ENCODE results near the gene SDE2.
"Not testable (repeated sequence)": the region's sequence is repeated elsewhere in the genome, so short reads cannot be mapped to it uniquely, and the experiment has no call there.

Gene SDE2

DNA sequence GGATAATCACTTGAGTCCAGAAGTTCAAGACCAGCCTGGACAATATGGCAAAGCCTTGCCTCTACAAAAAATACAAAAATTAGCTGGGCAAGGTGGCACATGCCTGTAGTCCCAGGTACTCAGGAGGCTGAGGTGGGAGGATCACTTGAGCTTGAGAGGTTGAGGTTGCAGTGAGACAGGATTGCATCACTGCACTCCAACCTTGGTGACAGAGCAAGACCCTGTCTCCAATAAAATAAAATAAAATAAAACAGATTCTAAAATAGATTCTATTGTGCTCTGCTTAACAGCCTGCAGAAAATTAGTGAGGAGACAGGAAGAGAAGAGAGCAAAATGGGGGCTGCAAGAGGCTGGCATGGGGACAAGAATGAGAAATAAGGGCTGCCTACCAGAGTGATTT lies 7.5 kb upstream of the SDE2 start:
- DNase-seq (ENCODE audit: low read depth): no peak

DNA sequence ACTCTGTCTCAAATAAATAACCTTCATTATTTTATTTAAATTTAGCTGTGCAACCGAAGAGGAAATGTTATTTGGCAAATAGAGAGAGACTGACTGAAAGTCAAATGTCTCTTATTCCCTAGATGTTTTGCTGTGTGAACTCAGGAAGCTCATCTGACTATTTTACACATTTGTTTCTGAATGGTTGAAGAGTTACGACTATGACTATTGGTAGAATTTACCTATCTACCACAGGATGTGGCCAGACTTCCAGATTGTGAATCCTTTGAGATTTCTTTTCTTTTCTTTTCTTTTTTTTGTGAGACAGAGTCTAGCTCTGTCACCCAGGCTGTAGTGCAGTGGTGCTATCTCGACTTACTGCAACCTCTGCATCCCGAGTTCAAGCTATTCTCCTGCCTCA lies 5.3 kb upstream of the SDE2 start:
- DNase-seq (ENCODE audit: low read depth): no peak

DNA sequence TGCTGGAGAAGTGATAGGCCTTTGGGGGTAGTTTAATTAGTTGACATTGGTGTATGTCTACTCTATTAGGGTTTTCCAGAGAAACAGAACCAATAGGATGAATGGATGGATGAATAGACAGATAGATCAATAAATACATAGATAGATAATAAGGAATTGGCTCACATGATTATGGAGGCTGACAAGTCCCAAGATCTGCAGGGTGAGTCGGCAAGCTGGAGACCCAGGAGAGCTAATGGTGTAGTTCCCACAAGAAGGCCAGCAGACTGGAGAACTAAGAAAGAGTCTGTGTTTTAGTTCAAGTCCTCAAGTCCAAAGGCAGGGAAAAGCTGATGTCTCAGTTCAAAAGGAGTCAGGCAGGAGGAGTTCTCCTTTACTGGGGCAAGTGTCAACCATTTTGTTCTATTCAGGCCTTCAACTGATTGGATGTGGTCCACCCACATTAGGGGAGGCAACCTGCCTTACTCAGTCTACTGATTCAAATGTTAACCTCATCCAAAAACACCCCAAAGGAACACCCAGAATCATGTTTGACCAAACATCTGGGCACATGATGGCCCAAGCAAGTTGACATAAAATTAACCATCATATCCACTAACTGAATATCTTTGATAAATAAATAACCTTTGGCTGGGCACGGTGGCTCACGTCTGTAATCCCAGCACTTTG lies 4.5 kb upstream of the SDE2 start:
- DNase-seq (ENCODE audit: low read depth): no peak

DNA sequence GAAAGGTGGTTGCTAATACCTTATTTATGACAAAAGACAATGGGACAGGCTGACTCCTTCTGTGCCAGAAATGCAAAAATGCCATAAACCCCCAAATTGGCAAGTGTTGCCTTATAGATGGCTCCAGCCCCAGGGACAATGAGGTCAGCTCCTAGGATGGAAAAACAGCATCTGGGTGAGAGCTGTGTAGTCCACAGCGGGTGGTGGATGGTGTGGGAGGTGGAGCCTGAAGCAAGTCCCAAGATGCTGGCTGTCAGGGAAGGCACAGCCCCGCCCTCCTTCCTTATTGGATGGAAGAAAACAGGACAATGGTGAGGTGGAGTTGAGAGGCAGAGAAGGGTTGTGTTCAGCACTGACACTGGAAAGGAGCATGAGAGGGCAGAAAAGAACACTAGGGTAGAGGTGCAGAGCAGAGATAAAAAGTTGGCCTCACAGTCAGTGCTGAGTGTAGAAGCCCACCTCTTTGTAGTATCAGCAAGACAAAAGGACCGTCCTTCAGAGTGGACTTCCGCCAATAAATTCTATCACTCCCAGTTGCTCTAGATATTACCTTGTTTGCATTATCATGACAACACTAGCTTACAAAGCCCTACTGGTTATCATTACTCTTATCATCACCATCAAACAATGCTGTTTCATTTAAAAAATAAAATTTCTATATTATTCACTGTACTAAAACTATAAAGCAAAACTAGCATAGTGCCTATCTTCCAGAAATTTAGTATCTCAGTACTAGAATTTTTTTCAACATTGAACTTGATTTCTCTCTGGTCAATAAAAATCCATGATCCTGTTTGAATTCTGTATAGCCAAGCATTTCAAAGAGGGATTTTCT lies 3.7 kb upstream of the SDE2 start:
- DNase-seq (ENCODE audit: low read depth): no peak

DNA sequence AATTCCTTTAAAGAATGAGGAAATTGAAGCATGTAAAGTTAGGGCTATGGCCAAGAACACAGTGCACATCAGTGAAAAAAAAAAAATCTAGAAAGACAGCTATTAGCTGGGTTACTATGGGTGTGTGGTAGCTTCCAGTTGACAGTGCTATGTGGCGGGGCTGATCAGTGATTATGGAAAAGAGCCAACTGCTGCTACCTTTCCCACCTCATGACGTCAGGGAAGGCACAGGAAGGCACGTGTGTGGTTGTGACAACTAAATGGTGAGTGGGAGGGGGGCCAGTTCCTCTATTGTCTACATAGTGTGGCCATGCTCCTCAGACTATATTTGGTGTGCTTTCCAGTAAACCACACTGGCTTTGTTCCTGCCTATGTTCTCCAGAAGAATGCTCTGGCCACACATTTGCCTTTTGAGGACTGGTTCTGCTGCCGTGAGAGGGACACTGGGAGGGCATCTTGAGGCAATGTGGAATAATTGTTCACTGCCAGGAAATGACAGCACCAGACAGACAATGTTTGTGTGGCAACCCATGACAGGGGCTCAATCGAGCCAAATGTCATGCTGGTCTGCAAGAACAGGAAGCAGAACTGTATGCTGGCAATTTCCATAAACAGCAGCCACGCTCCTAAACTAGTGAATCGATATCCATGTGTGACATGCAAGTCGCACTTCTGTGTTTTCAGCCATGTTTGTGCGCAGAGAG lies 3.0 kb upstream of the SDE2 start:
- no peak for DNase-seq (ENCODE audit: low read depth)

DNA sequence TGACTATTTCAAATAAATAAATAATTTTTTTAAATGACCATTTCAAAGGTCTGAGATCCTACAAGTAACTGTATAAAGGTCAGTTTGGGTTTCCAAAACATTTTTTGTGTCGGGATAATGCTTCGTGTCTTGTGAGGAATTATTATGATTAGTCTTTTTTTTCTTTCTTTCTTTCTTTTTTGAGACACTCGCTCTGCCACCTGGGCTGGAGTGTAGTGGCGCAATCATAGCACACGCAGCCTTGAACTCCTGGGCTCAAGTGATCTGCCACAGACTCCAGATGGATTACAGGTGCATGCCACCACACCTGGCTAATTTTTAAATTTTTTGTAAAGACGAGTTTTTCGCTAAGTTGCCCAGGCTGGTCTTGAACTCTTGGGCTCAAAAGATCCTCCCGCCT lies 1.9 kb upstream of the SDE2 start:
- no peak for DNase-seq (ENCODE audit: low read depth)

DNA sequence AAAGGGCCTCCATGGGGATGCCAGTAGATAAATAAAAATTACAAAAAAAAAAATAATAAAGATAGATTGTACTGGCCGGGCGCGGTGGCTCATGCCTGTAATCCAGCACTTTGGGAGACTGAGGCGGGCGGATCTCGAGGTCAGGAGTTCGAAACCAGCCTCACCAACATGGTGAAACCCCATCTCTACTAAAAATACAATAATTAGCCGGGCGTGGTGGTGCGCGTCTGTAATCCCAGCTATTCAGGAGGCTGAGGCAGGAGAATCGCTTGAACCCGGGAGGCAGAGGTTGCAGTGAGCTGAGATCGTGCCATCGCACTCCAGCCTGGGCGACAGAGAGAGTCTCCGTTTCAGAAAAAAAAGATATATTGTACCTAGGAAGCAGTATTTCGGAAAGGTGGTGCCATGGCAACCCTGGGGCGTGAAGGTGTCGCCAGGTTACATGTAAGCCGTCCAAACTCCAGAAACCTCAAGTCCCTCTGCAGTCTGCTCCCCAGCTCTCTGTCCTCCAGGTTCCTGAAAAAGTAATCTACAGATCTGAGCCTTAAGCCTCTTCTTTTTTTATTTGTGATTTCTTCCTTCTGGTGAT lies 1.4 kb upstream of the SDE2 start:
- DNase-seq (ENCODE audit: low read depth): not testable (repeated sequence)

DNA sequence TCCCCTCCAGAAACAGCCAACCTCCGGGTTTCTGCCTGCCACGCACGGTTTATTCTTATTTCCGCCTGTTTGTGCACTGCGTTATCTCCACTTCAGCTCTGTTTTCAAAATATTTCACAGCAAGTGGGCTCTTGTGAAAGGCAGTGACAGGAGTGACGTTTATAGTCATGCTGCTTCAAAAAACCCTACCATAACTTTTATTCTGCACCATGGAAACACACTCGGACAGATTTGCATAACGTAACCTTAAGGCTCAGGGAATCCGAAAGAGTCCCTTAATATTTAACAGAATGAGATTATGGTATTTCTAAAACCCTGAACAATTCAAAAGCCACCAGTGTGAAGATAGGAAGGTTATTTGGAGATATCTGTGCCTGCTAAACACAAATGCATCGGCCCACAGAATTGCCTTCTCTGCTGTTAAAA lies 782 bp upstream of the SDE2 start:
- no peak for DNase-seq (ENCODE audit: low read depth)

DNA sequence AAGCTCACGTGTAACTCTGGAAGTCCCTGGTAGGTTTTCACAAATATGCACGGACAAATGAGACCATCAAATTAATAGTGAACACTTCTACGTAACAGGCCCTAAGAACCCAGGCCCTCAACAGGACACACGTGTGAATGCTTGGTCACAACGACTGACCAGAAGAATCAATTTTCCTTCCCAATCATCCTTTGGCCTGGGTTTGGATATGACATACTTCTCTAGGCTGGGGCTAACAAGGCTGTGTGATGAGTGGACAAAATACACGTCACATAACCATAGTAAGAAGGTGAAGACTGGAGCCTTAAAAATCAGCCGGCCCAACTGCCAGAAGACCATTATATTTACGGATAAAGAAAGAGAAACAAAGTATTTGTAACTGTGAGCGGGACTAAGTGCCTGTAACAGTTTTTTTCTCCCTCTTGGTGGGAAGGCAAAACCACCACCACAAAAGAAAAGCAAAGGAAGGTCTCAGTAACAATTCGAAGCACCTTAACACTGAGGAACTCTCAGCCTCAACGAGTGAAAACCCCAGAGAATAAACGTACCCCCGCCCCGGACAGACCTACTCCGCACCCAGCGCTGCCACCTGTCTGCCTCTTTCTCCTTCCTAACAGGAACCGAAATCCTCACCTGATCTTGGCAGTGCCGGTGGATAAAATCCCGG lies 450 bp downstream of the SDE2 start:
- no peak for DNase-seq (ENCODE audit: low read depth)

DNA sequence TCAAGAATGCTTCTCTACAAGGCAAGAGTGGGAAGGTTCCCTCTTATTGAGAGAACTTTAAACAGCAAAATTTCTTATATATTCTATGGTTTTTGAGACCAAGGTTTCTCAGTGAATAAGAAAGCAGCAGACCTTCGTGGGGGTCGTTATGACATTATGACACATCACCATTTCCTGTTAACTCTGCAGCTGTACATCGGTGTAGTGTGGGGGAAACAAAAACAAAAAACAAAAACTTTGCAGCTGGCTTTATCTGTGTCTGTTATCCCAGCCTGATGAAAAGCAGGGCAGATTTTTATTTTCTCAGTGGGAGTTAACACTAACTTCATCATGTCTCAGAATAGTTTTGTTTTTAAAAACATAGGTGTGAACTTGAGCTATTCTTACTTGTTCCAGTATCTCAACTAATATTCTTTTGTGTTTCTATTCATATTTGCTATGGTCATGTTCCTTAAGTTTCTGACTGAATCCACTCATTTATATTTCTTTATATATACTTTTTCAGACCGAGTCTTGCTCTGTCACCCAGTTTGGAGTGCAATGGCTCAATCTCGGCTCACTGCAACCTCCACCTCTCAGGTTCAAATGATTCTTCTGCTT lies 2.1 kb downstream of the SDE2 start:
- DNase-seq (ENCODE audit: low read depth): no peak

DNA sequence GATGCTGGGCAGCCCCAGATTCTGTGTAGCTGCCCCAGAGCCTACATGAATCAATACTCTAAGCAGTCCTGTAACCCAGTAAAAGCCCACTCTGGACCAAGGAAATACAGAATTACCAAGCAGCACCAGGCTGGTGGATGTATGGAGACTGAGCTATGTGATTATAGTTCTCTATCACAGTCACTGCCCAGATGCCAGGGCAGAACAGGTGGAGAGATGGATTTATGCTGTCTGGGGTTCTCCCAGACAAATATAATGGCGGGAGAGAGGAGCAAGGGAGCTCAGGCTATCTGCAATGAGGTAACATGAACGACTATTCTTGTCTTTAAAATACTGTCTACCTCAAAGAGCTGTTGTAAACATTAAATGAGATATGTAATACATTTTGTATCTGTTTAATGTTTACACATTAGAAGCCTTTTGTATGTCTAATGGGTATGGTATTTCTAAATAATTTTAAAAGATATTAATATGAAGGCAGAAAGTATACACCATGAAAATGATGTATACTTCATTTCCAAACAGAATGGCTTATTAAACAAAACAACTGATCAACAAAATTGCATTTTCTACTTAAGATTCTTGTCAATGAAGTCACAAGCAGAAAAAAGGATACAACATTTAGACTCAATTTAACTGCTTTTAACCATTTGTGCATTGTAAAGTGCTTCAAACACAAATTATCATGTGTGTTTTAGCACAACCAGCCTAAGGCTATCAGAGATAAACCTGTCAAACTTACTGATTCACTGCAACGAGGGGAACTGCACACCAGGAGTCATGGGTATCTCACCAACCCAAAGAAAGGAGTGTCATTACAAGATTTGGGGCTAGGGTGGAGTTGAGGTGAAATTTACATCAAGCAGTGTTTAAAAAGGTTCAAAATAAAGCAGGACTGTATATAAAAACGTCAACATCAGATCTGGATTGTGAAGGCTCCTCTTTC lies 3.0 kb downstream of the SDE2 start:
- DNase-seq (ENCODE audit: low read depth): no peak

DNA sequence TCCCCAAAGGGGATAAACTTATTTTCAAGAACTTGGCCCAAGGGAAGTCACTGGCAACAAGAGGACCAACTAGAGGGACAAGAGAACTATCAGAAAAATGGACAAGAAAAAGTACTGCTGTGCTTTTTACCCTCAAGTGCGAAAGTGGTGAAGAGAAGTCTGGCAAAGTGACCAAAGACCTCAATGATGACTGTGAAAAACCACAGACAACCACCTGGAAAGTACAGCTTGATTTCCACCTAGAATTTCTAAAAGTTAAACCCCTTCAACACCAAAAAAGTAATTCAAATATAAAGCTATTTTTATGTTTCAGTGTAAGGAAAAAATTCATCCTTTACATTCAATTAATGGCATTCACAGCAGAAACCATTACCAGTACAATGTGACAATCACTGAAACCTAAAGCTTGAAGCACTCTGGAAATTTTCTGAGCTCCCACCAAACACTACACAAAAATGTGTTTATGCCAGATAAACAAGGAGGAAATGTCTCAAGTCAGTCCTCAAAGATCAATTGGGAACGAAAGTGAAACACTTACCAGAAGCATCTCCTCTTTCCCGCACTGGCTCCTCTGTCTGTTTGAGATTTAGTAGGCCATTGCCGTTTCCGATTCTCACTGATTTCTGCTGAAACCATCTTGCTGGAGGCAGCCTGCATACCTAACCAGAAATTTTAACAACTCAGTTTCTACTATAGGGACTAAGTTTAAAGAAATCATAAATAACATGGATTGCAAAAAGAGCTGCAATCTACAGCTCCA lies 8.3 kb downstream of the SDE2 start:
- DNase-seq (ENCODE audit: low read depth): no peak

DNA sequence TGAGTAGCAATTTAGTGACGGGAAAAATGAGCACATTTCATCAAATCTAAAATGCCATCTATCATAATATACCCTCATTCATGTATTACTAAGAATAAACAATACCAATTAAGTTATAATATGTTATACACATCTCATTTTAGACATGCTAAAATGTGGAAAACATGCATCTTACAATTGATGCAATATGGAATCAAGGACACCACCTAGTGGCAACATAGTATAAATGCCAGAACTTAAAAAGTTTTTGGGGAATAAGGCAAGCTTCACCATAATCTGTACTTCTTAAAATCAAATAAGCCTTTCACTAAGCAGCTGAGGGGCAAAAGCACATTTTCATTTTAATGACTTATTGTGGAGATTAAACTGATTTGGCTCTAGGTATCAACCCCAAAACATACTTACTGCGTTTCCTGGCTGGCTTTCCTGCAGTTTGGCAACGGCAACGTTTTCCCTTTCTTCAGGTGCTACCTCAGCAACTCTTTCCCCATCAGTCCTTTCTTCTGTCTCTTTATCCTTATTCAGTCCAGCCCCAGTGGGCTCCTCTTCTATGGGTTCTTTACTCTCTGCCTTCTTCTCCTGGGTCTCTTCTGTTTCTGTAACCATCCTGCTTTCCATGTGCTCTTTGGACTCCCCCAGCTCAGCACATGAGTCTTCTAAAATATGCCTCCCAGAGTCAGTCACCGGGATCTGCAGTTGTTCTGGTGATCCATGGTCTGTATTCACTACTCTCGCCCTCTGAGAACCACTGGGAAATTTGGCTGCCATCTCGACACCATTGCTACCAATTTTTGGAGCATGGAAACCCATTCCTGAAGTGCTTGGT lies 11.4 kb downstream of the SDE2 start:
- DNase-seq (ENCODE audit: low read depth): no peak

DNA sequence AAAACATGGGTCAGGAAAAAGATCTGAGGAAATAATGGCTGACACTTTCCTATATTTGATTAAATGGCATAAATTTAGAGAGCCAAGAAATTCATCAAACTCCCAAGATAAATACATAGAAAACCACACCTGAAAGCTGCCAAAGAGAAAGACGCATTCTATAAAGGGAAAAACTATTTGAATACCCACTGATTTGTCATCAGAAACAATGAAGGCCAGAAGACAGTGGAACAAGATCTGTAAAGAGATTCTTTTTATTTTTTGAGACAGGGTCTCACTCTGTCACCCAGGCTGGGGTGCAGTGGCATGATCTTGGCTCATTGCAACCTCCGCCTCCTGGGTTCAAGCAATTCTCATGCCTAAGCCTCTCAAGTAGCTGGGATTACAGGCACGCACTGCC lies 17.4 kb downstream of the SDE2 start:
- no peak for DNase-seq (ENCODE audit: low read depth)

DNA sequence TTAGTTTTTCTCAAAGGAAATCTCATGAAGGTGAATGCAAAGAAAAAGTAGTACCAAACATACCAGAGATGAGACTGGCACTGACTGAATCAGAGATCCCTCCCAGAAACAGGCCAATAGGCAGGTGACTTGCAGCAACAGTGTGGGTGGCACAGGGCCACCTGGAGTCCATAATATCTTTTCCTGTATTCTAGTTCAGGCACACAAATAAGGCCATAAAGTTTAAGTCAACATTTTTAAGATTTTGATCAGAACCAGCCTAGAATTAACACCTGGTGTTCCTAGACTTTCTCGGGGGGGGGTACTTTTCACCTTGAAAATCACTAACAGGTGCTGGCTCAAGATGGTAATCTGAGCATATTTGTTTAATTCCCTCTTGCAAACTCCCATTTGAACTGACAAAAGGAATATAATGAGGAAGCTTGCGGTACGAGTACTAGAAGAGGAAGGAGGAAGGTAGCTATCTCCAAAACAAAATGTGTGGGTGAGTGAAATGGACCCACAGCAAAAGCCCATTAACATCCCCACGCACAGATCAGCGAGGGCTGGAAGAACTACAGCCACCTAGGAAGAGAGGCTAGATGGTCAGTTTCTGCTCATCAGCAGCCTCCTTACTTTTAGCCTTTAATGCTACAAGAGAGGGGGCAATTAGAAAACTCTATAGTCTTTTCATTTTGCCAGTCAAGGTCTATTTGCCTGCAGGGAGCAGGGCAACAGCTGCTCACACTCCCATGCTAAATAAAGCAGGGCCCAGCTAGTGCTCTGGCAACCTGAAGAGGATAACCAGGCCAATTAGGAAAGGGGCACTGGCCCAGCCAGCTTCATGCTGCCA lies 18.9 kb downstream of the SDE2 start:
- DNase-seq (ENCODE audit: low read depth): no peak

DNA sequence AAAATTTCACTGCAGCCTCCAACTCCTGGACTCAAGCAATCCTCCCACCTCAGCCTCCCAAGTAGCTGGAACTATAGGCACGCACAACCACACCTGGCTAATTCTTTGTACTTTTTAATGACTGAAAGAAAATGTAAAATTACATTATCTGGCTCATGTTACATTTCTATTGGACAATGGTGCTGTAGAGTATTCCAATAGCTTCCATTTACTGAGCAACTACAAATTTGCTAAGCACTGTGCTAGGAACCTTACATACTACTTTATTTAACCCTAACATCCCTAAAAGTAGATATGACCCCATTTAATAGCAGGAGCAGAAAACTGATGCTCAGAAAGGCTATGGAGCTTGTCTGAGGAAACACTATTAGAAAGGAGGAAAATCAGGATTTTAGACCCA lies 19.7 kb downstream of the SDE2 start:
- no peak for DNase-seq (ENCODE audit: low read depth)

DNA sequence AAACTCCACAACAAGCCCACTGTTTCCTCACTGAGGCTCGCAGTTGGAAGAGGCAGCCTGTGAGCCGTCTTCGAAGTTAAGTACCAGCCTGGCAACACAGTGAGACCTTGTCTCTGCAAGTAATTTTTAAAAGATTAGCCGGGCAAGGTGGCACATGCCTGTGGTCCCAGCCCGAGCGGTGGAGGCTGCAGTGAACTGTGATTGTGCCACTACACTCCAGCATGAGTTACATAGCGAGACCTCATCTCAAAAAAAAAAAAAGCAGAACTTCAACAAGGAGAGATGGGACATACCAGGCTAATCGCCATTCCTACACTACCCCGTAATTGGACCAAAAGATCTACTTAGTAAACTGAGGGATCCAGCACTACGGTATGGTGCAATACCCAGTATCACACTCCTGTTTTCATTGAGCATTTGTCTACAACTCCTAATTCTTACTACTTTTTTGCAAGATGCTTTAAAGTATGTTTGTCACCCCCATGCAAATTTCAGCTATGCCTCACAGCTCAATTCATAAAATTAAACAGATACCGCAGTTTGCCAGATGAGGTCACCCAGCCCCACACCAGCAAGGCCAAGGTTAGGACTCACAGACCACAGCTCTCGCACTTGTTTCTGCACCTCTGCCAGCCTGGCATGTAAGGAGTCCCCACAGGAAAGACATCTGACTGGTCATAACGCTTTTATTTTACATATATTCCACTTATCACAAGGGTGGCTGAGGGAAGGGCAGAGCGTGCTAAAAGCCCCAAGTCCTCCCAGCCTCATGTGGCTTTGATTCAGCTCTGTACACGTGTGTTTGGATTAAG lies 21.0 kb downstream of the SDE2 start:
- DNase-seq (ENCODE audit: low read depth): no peak

Data from HS-5 (cell line).